ENCODE data around the gene VKORC1L1. TPM values are rescaled to one million over a fixed set of nuclear protein-coding genes. Genes with fewer than 3 reads are reported as not detected.
"Not testable (repeated sequence)": the region's sequence is repeated elsewhere in the genome, so short reads cannot be mapped to it uniquely, and the experiment has no call there.

Gene VKORC1L1
- total RNA-seq, 1 experiment from 2014 or later, result 16.9 TPM

- DNase-seq (ENCODE audit: low spot score), result not testable (repeated sequence)
Observed at GRCh38 chr7:65884983-65885382, 12.1 kb downstream of the VKORC1L1 start.

- DNase-seq (ENCODE audit: low spot score), result not testable (repeated sequence)
Observed at GRCh38 chr7:65885533-65885932, 12.7 kb downstream of the VKORC1L1 start.

- DNase-seq (ENCODE audit: low spot score), result not testable (repeated sequence)
Observed at GRCh38 chr7:65888434-65889156, 15.7 kb downstream of the VKORC1L1 start.

GRCh38 chr7:65889722-65890121 is 16.8 kb downstream of the VKORC1L1 start:
- not testable (repeated sequence) for DNase-seq (ENCODE audit: low spot score)

GRCh38 chr7:65892161-65892560 is 19.3 kb downstream of the VKORC1L1 start:
- DNase-seq (ENCODE audit: low spot score), result no peak

- no peak for DNase-seq (ENCODE audit: low spot score)
Observed at GRCh38 chr7:65892835-65893234, 20.0 kb downstream of the VKORC1L1 start.

GRCh38 chr7:65896279-65896870 is 23.5 kb downstream of the VKORC1L1 start:
- no peak for DNase-seq (ENCODE audit: low spot score)

GRCh38 chr7:65897289-65897688 is 24.4 kb downstream of the VKORC1L1 start:
- DNase-seq (ENCODE audit: low spot score), result not testable (repeated sequence)

- DNase-seq (ENCODE audit: low spot score), result not testable (repeated sequence)
Observed at GRCh38 chr7:65898677-65899447, 26.0 kb downstream of the VKORC1L1 start.

- no peak for DNase-seq (ENCODE audit: low spot score)
Observed at GRCh38 chr7:65902306-65902705, 29.4 kb downstream of the VKORC1L1 start.

- no peak for DNase-seq (ENCODE audit: low spot score)
Observed at GRCh38 chr7:65907501-65908198, 34.8 kb downstream of the VKORC1L1 start.

- no peak for DNase-seq (ENCODE audit: low spot score)
Observed at GRCh38 chr7:65910237-65910636, 37.4 kb downstream of the VKORC1L1 start.

- DNase-seq (ENCODE audit: low spot score), result no peak
Observed at GRCh38 chr7:65912237-65912636, 39.4 kb downstream of the VKORC1L1 start.

GRCh38 chr7:65915921-65916657 is 43.2 kb downstream of the VKORC1L1 start:
- no peak for DNase-seq (ENCODE audit: low spot score)

GRCh38 chr7:65923316-65923715 is 50.4 kb downstream of the VKORC1L1 start:
- no peak for DNase-seq (ENCODE audit: low spot score)

GRCh38 chr7:65924193-65924592 is 51.3 kb downstream of the VKORC1L1 start:
- DNase-seq (ENCODE audit: low spot score), result no peak

- no peak for DNase-seq (ENCODE audit: low spot score)
Observed at GRCh38 chr7:65925040-65925439, 52.2 kb downstream of the VKORC1L1 start.

- DNase-seq (ENCODE audit: low spot score), result no peak
Observed at GRCh38 chr7:65926588-65926987, 53.7 kb downstream of the VKORC1L1 start.

- DNase-seq (ENCODE audit: low spot score), result no peak
Observed at GRCh38 chr7:65927489-65928448, 54.9 kb downstream of the VKORC1L1 start.

- DNase-seq (ENCODE audit: low spot score), result no peak
Observed at GRCh38 chr7:65931685-65932084, 58.8 kb downstream of the VKORC1L1 start.

Data from H4 (cell line).